Peyer's patch (tissue), 4 donors: Measurements from ENCODE around the gene DOCK8. TPM values are rescaled to one million over a fixed set of nuclear protein-coding genes. Genes with fewer than 3 reads are reported as not detected.
A peak's percentile ranks its signal among the peaks of the same experiment; 100 is the strongest.
"Not testable (repeated sequence)": the region's sequence is repeated elsewhere in the genome, so short reads cannot be mapped to it uniquely, and the experiment has no call there.

ENCODE experiments used
- DNase-seq, 3 donors: peaks; one replicate each; pipeline ENCODE4 v3.0.0-alpha.2; 2017 to 2019
- H3K27ac ChIP-seq, 4 donors: fragments of 200-600 bp; sonication (generic); one replicate each; pipeline ENCODE4 v1.5.1; 2016 to 2019
- H3K27me3 ChIP-seq, 2 donors: fragments of 200-600 bp; sonication (generic); one replicate each; pipeline ENCODE4 v1.5.1; 2019
- H3K36me3 ChIP-seq, 3 donors: fragments of 200-600 bp; sonication (generic); one replicate each; pipeline ENCODE4 v1.5.1; 2016 to 2019
- H3K4me1 ChIP-seq, 4 donors: fragments of 200-600 bp; sonication (generic); one replicate each; pipeline ENCODE4 v1.5.1; 2016 to 2019
- H3K4me3 ChIP-seq, 4 donors: fragments of 200-600 bp; sonication (generic); 1 replicate in 3 of 4; 2 replicates in 1 of 4; pipeline ENCODE4 v1.5.1; 2016 to 2019; ENCODE audit warnings: mild to moderate bottlenecking in 1 of 4
- H3K9me3 ChIP-seq, 4 donors: fragments of 200-600 bp; sonication (generic); one replicate each; pipeline ENCODE4 v1.5.1; 2016 to 2019; ENCODE audit warnings: mild to moderate bottlenecking in 1 of 4
- POLR2A ChIP-seq, 2 donors: fragments of 450-650 bp; IDR thresholded peaks; one replicate each; pipeline ENCODE4 v1.5.1; 2017; ENCODE audit warnings: antibody characterized with exemption in 2 of 2, mild to moderate bottlenecking in 2 of 2, moderate library complexity in 2 of 2
- total RNA-seq, 4 donors: library from RNA; depleted of rRNA; stranded (reverse); fragments of >200 nt; gene quantifications; one replicate each; pipeline ENCODE4 v1.1.0, GENCODE V29; 2016
- TF ChIP-seq, protein P1 (sequence below), 6 experiments: fragments of 450-650 bp in 4 of 6; fragments of 200-600 bp in 2 of 6; sonication (generic) in 1 of 6; IDR thresholded peaks; one replicate each; pipeline ENCODE4 v1.5.1; 2017 to 2019; ENCODE audit warnings: antibody characterized with exemption in 6 of 6, mild to moderate bottlenecking in 3 of 6, moderate library complexity in 1 of 6

The DOCK8 gene
- total RNA-seq, 4 donors from 2014 or later: 14.4 to 119 (median 19.9) TPM

DNA sequence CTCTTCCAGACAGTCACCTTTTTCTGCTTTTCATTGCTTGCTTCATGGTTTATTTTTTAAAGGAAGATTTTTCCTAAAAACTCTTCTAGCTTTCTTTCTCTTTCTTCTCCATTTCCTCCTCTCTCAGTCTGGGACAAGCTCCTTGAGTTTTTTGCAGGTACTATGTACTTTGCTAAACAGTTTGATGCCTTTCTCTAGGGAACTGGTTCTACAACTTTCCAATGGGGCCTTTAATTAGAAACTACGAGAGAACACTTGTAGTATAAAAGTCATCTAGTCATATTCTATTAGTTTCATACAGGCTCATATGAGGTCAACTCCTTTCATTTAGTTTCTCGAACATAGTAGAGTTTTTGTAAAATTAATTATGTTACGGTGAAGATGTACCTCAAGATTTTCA, 189.6 kb downstream of the DOCK8 start:
- H3K4me1 ChIP-seq: no peaks in the 10 kb centered on the region
- no peak for DNase-seq
- no peaks in the 10 kb centered on the region for H3K9me3 ChIP-seq
- no peaks in the 10 kb centered on the region for H3K27me3 ChIP-seq
- TF ChIP-seq, protein P1, sequence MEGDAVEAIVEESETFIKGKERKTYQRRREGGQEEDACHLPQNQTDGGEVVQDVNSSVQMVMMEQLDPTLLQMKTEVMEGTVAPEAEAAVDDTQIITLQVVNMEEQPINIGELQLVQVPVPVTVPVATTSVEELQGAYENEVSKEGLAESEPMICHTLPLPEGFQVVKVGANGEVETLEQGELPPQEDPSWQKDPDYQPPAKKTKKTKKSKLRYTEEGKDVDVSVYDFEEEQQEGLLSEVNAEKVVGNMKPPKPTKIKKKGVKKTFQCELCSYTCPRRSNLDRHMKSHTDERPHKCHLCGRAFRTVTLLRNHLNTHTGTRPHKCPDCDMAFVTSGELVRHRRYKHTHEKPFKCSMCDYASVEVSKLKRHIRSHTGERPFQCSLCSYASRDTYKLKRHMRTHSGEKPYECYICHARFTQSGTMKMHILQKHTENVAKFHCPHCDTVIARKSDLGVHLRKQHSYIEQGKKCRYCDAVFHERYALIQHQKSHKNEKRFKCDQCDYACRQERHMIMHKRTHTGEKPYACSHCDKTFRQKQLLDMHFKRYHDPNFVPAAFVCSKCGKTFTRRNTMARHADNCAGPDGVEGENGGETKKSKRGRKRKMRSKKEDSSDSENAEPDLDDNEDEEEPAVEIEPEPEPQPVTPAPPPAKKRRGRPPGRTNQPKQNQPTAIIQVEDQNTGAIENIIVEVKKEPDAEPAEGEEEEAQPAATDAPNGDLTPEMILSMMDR (IDR thresholded peaks at IDR 0.05): no peak
- TF ChIP-seq POLR2A (IDR thresholded peaks at IDR 0.05): no peak
- no peak overlapping the region for H3K27ac ChIP-seq
- no peak overlapping the region for H3K4me3 ChIP-seq
- H3K36me3 ChIP-seq: peaks cover 0 to 19% (median 0%) of the 10 kb centered on the region in 3 donors

DNA sequence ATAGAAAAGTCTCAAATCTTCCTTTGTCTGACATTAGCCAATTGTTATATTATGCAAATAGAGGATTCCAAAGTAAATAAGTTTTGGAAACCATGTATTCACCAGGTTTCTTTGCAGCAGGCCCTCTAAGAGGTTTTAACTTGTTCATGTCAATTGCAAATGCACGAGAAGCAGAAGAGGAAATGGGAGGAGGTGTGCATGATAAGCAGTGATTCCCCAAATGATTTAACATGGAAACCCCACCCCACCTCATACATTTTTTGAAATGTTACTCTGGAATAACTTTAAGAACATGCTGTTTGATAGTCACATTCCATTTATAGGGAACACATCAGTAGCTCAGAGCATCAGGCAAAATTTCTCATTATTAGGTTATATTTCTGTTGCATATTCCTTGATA, 190.7 kb downstream of the DOCK8 start:
- TF ChIP-seq POLR2A (IDR thresholded peaks at IDR 0.05): no peak
- TF ChIP-seq, protein P1 (IDR thresholded peaks at IDR 0.05): no peak
- Histone ChIP-seq H3K4me3 (no peak overlapping the region), H3K27ac (no peak overlapping the region), H3K4me1 (no peaks in the 10 kb centered on the region), H3K36me3 (peaks cover 0 to 19% (median 0%) of the 10 kb centered on the region in 3 donors), H3K9me3 (no peaks in the 10 kb centered on the region), H3K27me3 (no peaks in the 10 kb centered on the region)
- no peak for DNase-seq

DNA sequence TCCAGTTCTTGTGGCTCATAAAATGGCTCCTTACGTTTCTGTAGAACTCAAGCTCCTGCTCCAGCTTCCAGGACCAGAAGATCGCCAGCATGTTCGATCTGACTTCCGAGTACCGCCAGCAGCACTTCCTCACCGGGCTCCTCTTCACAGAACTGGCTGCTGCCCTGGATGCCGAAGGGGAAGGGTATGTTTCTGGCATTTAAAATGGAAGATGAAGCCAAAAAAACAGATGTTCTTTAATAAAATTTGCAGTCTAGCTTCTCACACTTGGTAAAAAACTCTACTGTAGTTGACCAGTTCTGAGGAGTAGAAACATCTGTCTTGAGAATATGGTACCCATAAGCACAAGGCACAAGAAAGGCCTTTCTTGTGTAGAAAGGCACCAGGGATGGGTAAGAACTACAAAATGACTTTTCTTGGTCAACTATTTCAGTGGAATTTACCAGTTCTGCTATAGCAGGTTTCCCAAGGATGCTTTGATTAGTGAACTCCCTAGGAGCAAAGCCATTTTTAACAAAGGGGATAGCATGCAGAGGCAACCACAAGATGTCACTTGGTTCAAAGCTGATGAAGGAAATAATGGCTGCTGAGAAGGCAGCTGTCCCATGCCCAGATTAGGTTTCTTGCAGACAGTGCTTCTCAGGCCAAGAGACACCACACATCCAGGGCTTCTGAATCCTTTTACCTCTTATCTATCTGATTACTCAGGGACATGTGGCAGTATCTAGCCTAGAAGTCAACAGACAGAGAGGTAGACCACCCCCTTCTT, 192.4 kb downstream of the DOCK8 start:
- no peak for DNase-seq
- peaks cover 0 to 13% (median 0%) of the 10 kb centered on the region in 3 donors for H3K36me3 ChIP-seq
- H3K27me3 ChIP-seq: no peaks in the 10 kb centered on the region

DNA sequence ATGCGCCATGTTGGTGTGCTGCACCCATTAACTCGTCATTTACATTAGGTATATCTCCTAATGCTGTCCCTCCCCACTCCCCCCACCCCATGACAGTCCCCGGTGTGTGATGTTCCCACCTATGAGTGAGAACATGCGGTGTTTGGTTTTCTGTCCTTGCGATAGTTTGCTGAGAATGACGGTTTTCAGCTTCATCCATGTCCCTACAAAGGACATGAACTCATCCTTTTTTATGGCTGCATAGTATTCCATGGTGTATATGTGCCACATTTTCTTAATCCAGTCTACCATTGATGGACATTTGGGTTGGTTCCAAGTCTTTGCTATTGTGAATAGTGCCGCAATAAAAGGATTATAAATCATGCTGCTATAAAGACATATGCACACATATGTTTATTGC, 195.0 kb downstream of the DOCK8 start:
- not testable (repeated sequence) for H3K27me3 ChIP-seq, H3K9me3 ChIP-seq, H3K4me1 ChIP-seq, H3K4me3 ChIP-seq, DNase-seq, H3K27ac ChIP-seq
- peaks cover 0 to 13% (median 0%) of the 10 kb centered on the region in 3 donors for H3K36me3 ChIP-seq

More for the DNA sequence above, 192.4 kb downstream of the DOCK8 start:
- H3K4me3 ChIP-seq: no peak overlapping the region
- H3K27ac ChIP-seq: no peak overlapping the region
- no peak for TF ChIP-seq POLR2A (IDR thresholded peaks at IDR 0.05)
- TF ChIP-seq, protein P1 (IDR thresholded peaks at IDR 0.05): peak in 3 of 6 experiments; percentile 18 to 47 (median 29)
- no peaks in the 10 kb centered on the region for H3K9me3 ChIP-seq
- no peaks in the 10 kb centered on the region for H3K4me1 ChIP-seq

DNA sequence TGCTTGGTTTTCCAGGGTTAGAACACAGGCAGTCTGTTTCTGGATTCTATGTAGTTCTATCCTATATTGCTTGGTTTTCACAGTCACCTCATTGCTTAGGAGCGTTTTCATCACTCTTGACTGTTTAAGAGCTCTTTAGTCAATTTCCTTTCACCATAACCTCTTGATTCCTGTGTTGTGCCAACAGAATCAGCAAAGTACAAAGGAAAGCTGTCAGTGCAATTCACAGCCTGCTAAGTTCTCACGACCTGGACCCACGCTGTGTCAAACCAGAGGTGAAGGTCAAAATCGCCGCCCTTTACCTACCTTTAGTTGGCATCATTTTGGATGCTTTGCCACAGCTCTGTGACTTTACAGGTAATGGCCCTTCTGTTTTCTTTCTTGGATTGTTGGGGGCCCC, 199.9 kb downstream of the DOCK8 start:
- DNase-seq: no peak
- Histone ChIP-seq H3K4me1 (no peaks in the 10 kb centered on the region), H3K27me3 (no peaks in the 10 kb centered on the region), H3K36me3 (no peaks in the 10 kb centered on the region), H3K4me3 (no peak overlapping the region), H3K9me3 (no peaks in the 10 kb centered on the region), H3K27ac (no peak overlapping the region)
- TF ChIP-seq POLR2A (IDR thresholded peaks at IDR 0.05): no peak
- TF ChIP-seq, protein P1 (IDR thresholded peaks at IDR 0.05): no peak

DNA sequence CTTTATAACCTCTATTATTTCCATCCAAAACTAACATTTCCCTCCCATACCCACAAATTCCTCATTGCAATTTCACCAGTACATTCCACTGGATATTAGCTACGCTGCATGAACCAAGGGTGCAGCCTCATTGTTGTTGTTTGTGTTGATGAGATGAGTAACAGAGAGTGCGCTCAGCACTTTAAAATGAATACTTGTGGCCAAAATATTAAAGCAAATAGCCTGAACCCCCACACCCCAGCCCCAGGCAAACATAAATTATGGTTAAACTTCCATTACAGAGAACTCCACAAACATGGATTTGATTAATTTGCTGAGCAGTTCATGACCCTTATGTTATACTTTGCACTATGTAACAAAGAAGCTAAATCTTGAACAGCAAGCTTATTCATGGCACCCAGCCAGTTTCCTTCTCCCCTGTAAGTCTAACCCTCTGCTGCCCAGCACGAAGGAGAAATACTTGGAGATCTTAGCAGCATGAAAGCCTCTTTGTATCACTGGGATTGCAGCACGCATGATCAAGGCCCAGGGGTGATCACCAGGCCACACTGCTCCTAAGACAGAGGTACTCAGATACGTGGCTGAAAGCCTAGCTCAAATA, 205.0 kb downstream of the DOCK8 start:
- no peak overlapping the region for H3K4me3 ChIP-seq
- no peak overlapping the region for H3K27ac ChIP-seq
- H3K4me1 ChIP-seq: no peaks in the 10 kb centered on the region
- no peak for DNase-seq
- H3K36me3 ChIP-seq: peaks cover 0 to 16% (median 0%) of the 10 kb centered on the region in 3 donors
- TF ChIP-seq, protein P1 (IDR thresholded peaks at IDR 0.05): no peak
- TF ChIP-seq POLR2A (IDR thresholded peaks at IDR 0.05): no peak
- H3K27me3 ChIP-seq: no peaks in the 10 kb centered on the region
- no peaks in the 10 kb centered on the region for H3K9me3 ChIP-seq
